B cell (primary cell): ENCODE data around the gene FAM229A. TPM values are rescaled to one million over a fixed set of nuclear protein-coding genes. Genes with fewer than 3 reads are reported as not detected.

Experiments
- ATAC-seq: fragments of 200-7000 bp; cut with Tn5 transposase; one replicate; pipeline ENCODE4 v1.10.0; 2021; ENCODE audit warnings: low read depth, mild to moderate bottlenecking, moderate number of reproducible peaks, moderate library complexity
- CTCF ChIA-PET: fragments of 350-600 bp; sonication (Branson Sonifier 250); formaldehyde crosslinking; loops from one replicate; lab custom pipeline; 2021; ENCODE audit warnings: antibody characterized with exemption, inconsistent platforms; lab: Charles Lee
- POLR2A ChIA-PET: fragments of 350-600 bp; sonication (Branson Sonifier 250); formaldehyde crosslinking; loops from one replicate; lab custom pipeline; 2021; ENCODE audit warnings: antibody characterized with exemption; lab: Charles Lee
- DNase-seq: peaks from one replicate; pipeline ENCODE4 v3.0.0; 2013
- H2AFZ ChIP-seq: 2 replicates; pipeline ENCODE4 v1.6.1; 2012; ENCODE audit warnings: mild to moderate bottlenecking, low read depth, low read length; ENCODE audit not compliant: insufficient read depth, poor library complexity, severe bottlenecking
- H3K27ac ChIP-seq, 2 donors: 1 replicate in 1 of 2; 2 replicates in 1 of 2; pipeline ENCODE4 v1.5.1; 2012 to 2013; ENCODE audit warnings: low read length in 2 of 2, mild to moderate bottlenecking in 2 of 2, moderate library complexity in 1 of 2
- H3K27me3 ChIP-seq, 4 experiments: fragments of 200-600 bp in 1 of 4; sonication (generic) in 1 of 4; replicated peaks in 1 of 4; 1 replicate in 2 of 4; 2 replicates in 2 of 4; pipeline versions ENCODE4 v1.6.1 to v1.7.0; 2013 to 2016; ENCODE audit warnings: low read length in 3 of 4, mild to moderate bottlenecking in 2 of 4, mixed read lengths in 1 of 4, moderate library complexity in 1 of 4; ENCODE audit not compliant: insufficient read depth in 4 of 4, control insufficient read depth in 3 of 4; ENCODE audit errors: control extremely low read depth in 1 of 4
- H3K36me3 ChIP-seq, 2 experiments: replicated peaks in 1 of 2; 1 replicate in 1 of 2; 2 replicates in 1 of 2; pipeline versions ENCODE4 v1.6.1 to v1.7.1; 2013; ENCODE audit warnings: low read length in 1 of 2; ENCODE audit not compliant: insufficient read depth in 2 of 2, control insufficient read depth in 1 of 2; ENCODE audit errors: control extremely low read depth in 1 of 2, extremely low read depth in 1 of 2
- H3K4me1 ChIP-seq, 2 donors: fragments of 200-600 bp in 1 of 2; sonication (generic) in 1 of 2; 1 replicate in 1 of 2; 2 replicates in 1 of 2; pipeline versions ENCODE4 v1.5.1 to v1.6.1; 2013 to 2017; ENCODE audit warnings: low read length in 2 of 2; ENCODE audit not compliant: control insufficient read depth in 2 of 2, insufficient read depth in 2 of 2
- H3K4me2 ChIP-seq: replicated peaks from 2 replicates; pipeline ENCODE3; 2012; ENCODE audit warnings: mild to moderate bottlenecking, low read depth, low read length; ENCODE audit not compliant: poor library complexity, severe bottlenecking
- H3K4me3 ChIP-seq, 5 experiments: fragments of 200-600 bp in 1 of 5; sonication (generic) in 1 of 5; 1 replicate in 3 of 5; 2 replicates in 2 of 5; pipeline versions ENCODE4 v1.5.1 to v1.7.0; 2011 to 2016; ENCODE audit warnings: low read length in 4 of 5, mild to moderate bottlenecking in 4 of 5, low read depth in 2 of 5, control low read depth in 1 of 5, moderate library complexity in 1 of 5; ENCODE audit not compliant: insufficient read depth in 1 of 5; ENCODE audit errors: control extremely low read depth in 1 of 5, extremely low read depth in 1 of 5
- H3K79me2 ChIP-seq: fragments of 200-600 bp; sonication (generic); one replicate; pipeline ENCODE4 v1.6.0; 2016; ENCODE audit warnings: low read length; ENCODE audit not compliant: control insufficient read depth, insufficient read depth
- H3K9ac ChIP-seq: fragments of 200-600 bp; sonication (generic); 2 replicates; pipeline ENCODE4 v1.6.1; 2017; ENCODE audit warnings: mild to moderate bottlenecking, low read length, moderate library complexity
- H3K9me3 ChIP-seq, 3 donors: one replicate each; pipeline versions ENCODE4 v1.6.1 to v1.7.1; 2013; ENCODE audit warnings: low read length in 2 of 3; ENCODE audit not compliant: control insufficient read depth in 2 of 3, insufficient read depth in 1 of 3; ENCODE audit errors: control extremely low read depth in 1 of 3
- H4K20me1 ChIP-seq: 2 replicates; pipeline ENCODE4 v1.6.0; 2012; ENCODE audit warnings: mild to moderate bottlenecking, low read length; ENCODE audit not compliant: insufficient read depth, control insufficient read depth, poor library complexity, severe bottlenecking
- H3K27ac Mint-ChIP-seq: one replicate; pipeline ENCODE4 v1.8.0; 2021; ENCODE audit warnings: mixed read lengths
- H3K27me3 Mint-ChIP-seq: one replicate; pipeline ENCODE4 v1.8.0; 2021; ENCODE audit warnings: mixed read lengths
- H3K4me1 Mint-ChIP-seq: one replicate; pipeline ENCODE4 v1.8.0; 2021; ENCODE audit warnings: mixed read lengths
- H3K4me3 Mint-ChIP-seq: one replicate; pipeline ENCODE4 v1.8.0; 2021; ENCODE audit warnings: mixed read lengths
- H3K9me3 Mint-ChIP-seq: one replicate; pipeline ENCODE4 v1.8.0; 2022; ENCODE audit warnings: mixed read lengths; ENCODE audit not compliant: insufficient read depth
- CTCF ChIP-seq: fragments of 200-600 bp; IDR thresholded peaks from one replicate; pipeline ENCODE4 v1.8.0; 2022; ENCODE audit warnings: antibody characterized with exemption, mild to moderate bottlenecking
- EZH2 ChIP-seq: IDR thresholded peaks from 2 replicates; pipeline ENCODE4 v1.6.1; 2012; ENCODE audit warnings: borderline replicate concordance, low read depth, mild to moderate bottlenecking, moderate library complexity, low read length; ENCODE audit not compliant: insufficient read depth, poor library complexity, severe bottlenecking
- WGBS: methylation state at CpG from one replicate; pipeline ENCODE4 v1.1.5; 2013; ENCODE audit warnings: missing lambda C conversion rate; ENCODE audit not compliant: insufficient coverage; 5-methylcytosine and 5-hydroxymethylcytosine counted together
- intact Hi-C: fragments of 100-400 bp; cut with micrococcal nuclease; formaldehyde crosslinking; loops from one replicate; pipeline ENCODE4 v1.10.0; 2022
- polyA plus RNA-seq: library from polyadenylated mRNA; depleted of rRNA; stranded (reverse); fragments of >200 nt; gene quantifications from 2 replicates; pipeline ENCODE4 v1.2.3, GENCODE V29; 2012
- total RNA-seq, 2 donors: library from RNA; stranded (reverse); fragments of 120-200 nt in 1 of 2; gene quantifications; 1 replicate in 1 of 2; 2 replicates in 1 of 2; pipeline versions ENCODE4 v1.2.3 to v1.2.4, GENCODE V29; 2013 to 2022

Gene FAM229A
- total and polyA plus RNA-seq, 2 donors (not counting 1 experiment from before 2014, with no cell fraction given): 33.3 to 33.8 TPM

- CTCF ChIA-PET: no interaction called here
- 93% methylated on average over 3 of the region's 6 CpGs for WGBS
Observed at GRCh38 chr1:32388641-32389040, 26.4 kb upstream of the FAM229A start.

More at GRCh38 chr1:32388641-32389040, 26.4 kb upstream of the FAM229A start:
- no peak overlapping the region for H3K9ac ChIP-seq
- H2AFZ ChIP-seq: no peak overlapping the region
- H4K20me1 ChIP-seq: peaks cover 48% of the 10 kb centered on the region
- no peaks in the 10 kb centered on the region for H3K9me3 ChIP-seq
- H3K79me2 ChIP-seq: peaks cover 77% of the 10 kb centered on the region
- no peak overlapping the region for H3K4me3 ChIP-seq
- H3K4me1 ChIP-seq: peaks cover 8 to 19% of the 10 kb centered on the region in 2 donors
- Mint-ChIP-seq H3K4me1 (peaks cover 11% of the 10 kb centered on the region), H3K27ac (no peak overlapping the region), H3K9me3 (no peaks in the 10 kb centered on the region), H3K4me3 (no peak overlapping the region), H3K27me3 (no peaks in the 10 kb centered on the region)
- H3K27me3 ChIP-seq: no peaks in the 10 kb centered on the region
- ATAC-seq (no peak), DNase-seq (no peak)
- intact Hi-C loops: no loop called here
- H3K36me3 ChIP-seq: peaks cover 16 to 72% of the 10 kb centered on the region in 2 experiments
- TF ChIP-seq EZH2 (no peak), CTCF (no peak)
- POLR2A ChIA-PET: no interaction called here
- H3K4me2 ChIP-seq: no peak overlapping the region
- H3K27ac ChIP-seq: no peak overlapping the region
